Fibroblast of lung (primary cell): ENCODE measurements around the gene MAP4K2.

ENCODE experiments used
- CTCF ChIP-seq, 2 donors: IDR thresholded peaks in 1 of 2; conservative IDR thresholded peaks in 1 of 2; 1 replicate in 1 of 2; 2 replicates in 1 of 2; pipeline ENCODE4 v1.5.1; 2011 to 2012; ENCODE audit warnings: low read length in 2 of 2, control low read depth in 1 of 2, inconsistent platforms in 1 of 2, low read depth in 1 of 2, mild to moderate bottlenecking in 1 of 2
- EZH2 ChIP-seq: IDR thresholded peaks from 2 replicates; pipeline ENCODE4 v1.5.1; 2012; ENCODE audit warnings: low read length, control low read depth, mild to moderate bottlenecking; ENCODE audit errors: missing control alignments

- TF ChIP-seq CTCF (conservative IDR thresholded peaks at IDR 0.05 in 1 of 2, IDR thresholded peaks at IDR 0.05 in 1 of 2; ENCODE audit: low read depth in 1 of 2, low read length in 2 of 2) = no peak
- no peak for TF ChIP-seq EZH2
Observed at GRCh38 chr11:64758330-64759079, 44.5 kb downstream of the MAP4K2 start.
